AML-193 (cell line): Measurements from ENCODE around the gene FRMD4A.
A peak's percentile ranks its signal among the peaks of the same experiment; 100 is the strongest.
"Not testable (repeated sequence)": the region's sequence is repeated elsewhere in the genome, so short reads cannot be mapped to it uniquely, and the experiment has no call there.

Experiments
- DNase-seq, 2 experiments: peaks; one replicate each; lab custom pipeline; 2025; lab: John Stamatoyannopoulos, UW

FRMD4A gene

GRCh38 chr10:13882119-13882711, 448.5 kb downstream of the FRMD4A start:
- peak; percentile 67 to 68 for DNase-seq

- DNase-seq = no peak
Observed at GRCh38 chr10:13880760-13881159, 450.0 kb downstream of the FRMD4A start.

- no peak for DNase-seq
Observed at GRCh38 chr10:13877154-13877909, 453.4 kb downstream of the FRMD4A start.

- peak; percentile 44 to 52 for DNase-seq
Observed at GRCh38 chr10:13873196-13873595, 457.5 kb downstream of the FRMD4A start.

GRCh38 chr10:13872411-13872810, 458.3 kb downstream of the FRMD4A start:
- DNase-seq = no peak

- DNase-seq = no peak
Observed at GRCh38 chr10:13871776-13872175, 458.9 kb downstream of the FRMD4A start.

- DNase-seq = no peak
Observed at GRCh38 chr10:13871011-13871410, 459.7 kb downstream of the FRMD4A start.

GRCh38 chr10:13869295-13869664, 461.4 kb downstream of the FRMD4A start:
- no peak for DNase-seq

GRCh38 chr10:13868528-13869294, 462.0 kb downstream of the FRMD4A start:
- no peak for DNase-seq

- no peak for DNase-seq
Observed at GRCh38 chr10:13867822-13868221, 462.9 kb downstream of the FRMD4A start.

- DNase-seq = no peak
Observed at GRCh38 chr10:13865758-13866491, 464.8 kb downstream of the FRMD4A start.

- DNase-seq = not testable (repeated sequence)
Observed at GRCh38 chr10:13865220-13865619, 465.5 kb downstream of the FRMD4A start.

GRCh38 chr10:13862546-13863233, 468.0 kb downstream of the FRMD4A start:
- DNase-seq = no peak

GRCh38 chr10:13860886-13861285, 469.8 kb downstream of the FRMD4A start:
- DNase-seq = no peak

GRCh38 chr10:13859979-13860654, 470.6 kb downstream of the FRMD4A start:
- DNase-seq = no peak

GRCh38 chr10:13858709-13859108, 472.0 kb downstream of the FRMD4A start:
- no peak for DNase-seq

GRCh38 chr10:13857451-13857850, 473.3 kb downstream of the FRMD4A start:
- DNase-seq = no peak

- no peak for DNase-seq
Observed at GRCh38 chr10:13853854-13854253, 476.9 kb downstream of the FRMD4A start.

GRCh38 chr10:13852872-13853271, 477.9 kb downstream of the FRMD4A start:
- no peak for DNase-seq

GRCh38 chr10:13851906-13852305, 478.8 kb downstream of the FRMD4A start:
- DNase-seq = no peak
